Activated naive CD4-positive, alpha-beta T cell treated with anti-CD3 and anti-CD28 coated beads, Interleukin-2, amount 50 U/mL, for 24 hours (primary cell): ENCODE results near the gene CA12.
"Not testable (repeated sequence)": the region's sequence is repeated elsewhere in the genome, so short reads cannot be mapped to it uniquely, and the experiment has no call there.

ENCODE experiments used
- H3K27ac Mint-ChIP-seq: one replicate; pipeline ENCODE4 v1.8.0; 2021; ENCODE audit warnings: mild to moderate bottlenecking, mixed read lengths
- H3K27me3 Mint-ChIP-seq: one replicate; pipeline ENCODE4 v1.8.0; 2021; ENCODE audit warnings: mixed read lengths
- H3K36me3 Mint-ChIP-seq: one replicate; pipeline ENCODE4 v1.8.0; 2021; ENCODE audit warnings: mixed read lengths
- H3K4me1 Mint-ChIP-seq: one replicate; pipeline ENCODE4 v1.8.0; 2021; ENCODE audit warnings: mixed read lengths
- H3K4me3 Mint-ChIP-seq: one replicate; pipeline ENCODE4 v1.8.0; 2021; ENCODE audit warnings: mild to moderate bottlenecking, mixed read lengths
- H3K9me3 Mint-ChIP-seq: one replicate; pipeline ENCODE4 v1.8.0; 2021; ENCODE audit warnings: mixed read lengths

The CA12 gene

GRCh38 chr15:63324770-63325169 lies 56.9 kb downstream of the CA12 start:
- no peaks in the 10 kb centered on the region for H3K27me3 Mint-ChIP-seq
- H3K27ac Mint-ChIP-seq = no peak overlapping the region
- H3K9me3 Mint-ChIP-seq = no peaks in the 10 kb centered on the region
- H3K4me3 Mint-ChIP-seq = no peak overlapping the region
- no peaks in the 10 kb centered on the region for H3K4me1 Mint-ChIP-seq
- H3K36me3 Mint-ChIP-seq = no peaks in the 10 kb centered on the region

DNA sequence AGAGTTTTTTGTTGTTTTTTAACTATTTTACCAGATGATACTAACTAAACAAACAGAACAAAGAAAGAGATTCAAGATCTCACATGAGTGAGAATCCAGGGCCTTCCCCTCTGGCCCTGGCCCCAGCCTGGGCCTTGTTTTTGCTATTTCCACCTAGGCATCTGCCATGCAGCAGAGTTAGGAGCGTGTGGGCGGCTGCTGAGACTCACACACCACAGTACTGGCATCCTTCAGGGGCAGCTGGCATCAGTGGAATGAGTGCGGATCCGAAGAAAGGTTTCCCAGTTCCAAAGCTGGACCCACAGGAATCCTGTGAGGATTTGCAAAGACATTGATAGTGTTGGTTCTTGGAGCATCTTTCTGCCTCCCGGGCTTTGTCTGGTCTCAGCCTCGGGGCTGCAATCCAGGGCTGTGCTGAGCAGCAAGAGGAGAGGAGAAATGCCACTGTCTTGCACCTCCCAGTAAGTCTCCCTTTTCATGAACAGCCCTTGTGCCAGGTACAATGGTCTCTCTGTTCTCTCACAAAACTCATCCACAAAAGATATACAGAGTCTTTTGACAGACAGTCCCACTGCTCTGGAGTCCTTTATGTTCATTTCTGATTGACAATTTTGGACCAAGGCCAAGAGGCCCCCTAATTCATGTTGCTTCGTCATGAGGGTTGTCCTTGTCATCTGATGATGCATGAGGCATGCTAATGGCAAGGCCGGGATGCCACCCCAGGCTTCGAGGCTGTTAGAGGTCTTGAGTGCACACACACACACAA lies 57.7 kb downstream of the CA12 start:
- Mint-ChIP-seq H3K9me3 (no peaks in the 10 kb centered on the region), H3K4me1 (no peaks in the 10 kb centered on the region), H3K4me3 (no peak overlapping the region), H3K36me3 (no peaks in the 10 kb centered on the region), H3K27me3 (no peaks in the 10 kb centered on the region), H3K27ac (no peak overlapping the region)

- no peaks in the 10 kb centered on the region for H3K4me1 Mint-ChIP-seq
Measured at GRCh38 chr15:63322541-63322940, 59.1 kb downstream of the CA12 start.

DNA sequence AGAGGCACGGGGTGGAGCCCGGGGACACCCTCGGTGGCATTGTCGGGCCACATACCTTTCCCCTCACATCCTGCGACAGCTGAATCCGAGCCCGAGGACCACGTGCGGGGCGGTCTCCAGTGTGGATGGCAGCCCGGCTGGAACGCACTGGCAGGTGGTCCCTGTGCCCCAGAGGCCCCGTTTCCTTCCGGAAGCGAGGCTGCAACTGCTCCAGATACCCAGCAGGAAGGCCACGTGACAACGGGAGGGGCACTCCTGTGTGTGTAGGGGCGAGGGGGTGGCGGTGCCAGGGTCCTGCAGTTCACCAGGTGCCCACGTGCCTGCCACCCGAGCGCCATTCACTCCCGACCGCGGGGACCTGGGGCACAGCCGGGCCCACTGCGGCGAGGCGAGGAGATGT lies 60.2 kb downstream of the CA12 start:
- no peak overlapping the region for H3K4me3 Mint-ChIP-seq
- H3K9me3 Mint-ChIP-seq = no peaks in the 10 kb centered on the region
- H3K4me1 Mint-ChIP-seq = no peaks in the 10 kb centered on the region
- H3K27ac Mint-ChIP-seq = no peak overlapping the region
- H3K27me3 Mint-ChIP-seq = no peaks in the 10 kb centered on the region
- H3K36me3 Mint-ChIP-seq = no peaks in the 10 kb centered on the region

More at GRCh38 chr15:63322541-63322940, 59.1 kb downstream of the CA12 start:
- Mint-ChIP-seq H3K27ac (no peak overlapping the region), H3K36me3 (no peaks in the 10 kb centered on the region), H3K4me3 (no peak overlapping the region), H3K9me3 (no peaks in the 10 kb centered on the region), H3K27me3 (no peaks in the 10 kb centered on the region)

DNA sequence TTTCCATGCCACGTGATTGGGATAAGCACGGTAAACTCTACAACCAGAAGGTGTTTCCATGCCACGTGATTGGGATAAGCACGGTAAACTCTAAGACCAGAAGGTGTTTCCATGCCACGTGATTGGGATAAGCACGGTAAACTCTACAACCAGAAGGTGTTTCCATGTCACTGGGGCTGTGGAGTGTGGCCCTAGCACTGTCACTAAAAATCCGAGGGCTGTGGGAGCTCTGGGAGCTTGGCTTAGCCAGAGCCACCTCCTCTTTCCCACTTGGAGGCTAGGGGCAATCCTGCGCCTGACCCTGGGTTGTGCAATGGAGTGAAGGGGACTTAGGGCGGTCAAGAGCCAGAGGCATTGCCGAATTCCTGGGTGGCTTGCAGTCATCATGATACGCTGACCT lies 60.7 kb downstream of the CA12 start:
- not testable (repeated sequence) for H3K4me3 Mint-ChIP-seq, H3K9me3 Mint-ChIP-seq, H3K4me1 Mint-ChIP-seq, H3K36me3 Mint-ChIP-seq, H3K27me3 Mint-ChIP-seq, H3K27ac Mint-ChIP-seq

GRCh38 chr15:63320446-63320845 lies 61.2 kb downstream of the CA12 start:
- not testable (repeated sequence) for H3K27ac Mint-ChIP-seq, H3K27me3 Mint-ChIP-seq, H3K9me3 Mint-ChIP-seq, H3K4me3 Mint-ChIP-seq, H3K36me3 Mint-ChIP-seq, H3K4me1 Mint-ChIP-seq

DNA sequence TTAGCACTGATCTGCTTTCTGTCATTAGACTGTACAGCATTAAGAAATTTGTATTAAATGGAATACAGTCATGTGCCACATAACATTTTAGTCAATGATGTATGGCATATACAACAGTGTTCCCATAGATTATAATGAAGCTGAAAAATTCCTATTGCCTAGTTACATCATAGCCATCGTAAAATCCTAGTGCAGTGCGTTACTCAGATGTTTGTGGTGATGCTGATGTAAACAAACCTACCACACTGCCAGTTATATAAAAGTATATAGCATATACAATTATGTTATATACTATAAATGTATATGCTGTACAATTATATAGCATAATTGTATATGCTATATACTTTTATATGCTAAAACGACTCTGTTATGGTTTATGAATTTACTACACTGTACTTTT lies 62.6 kb downstream of the CA12 start:
- H3K4me3 Mint-ChIP-seq = no peak overlapping the region
- H3K4me1 Mint-ChIP-seq = no peaks in the 10 kb centered on the region
- H3K9me3 Mint-ChIP-seq = no peaks in the 10 kb centered on the region
- no peaks in the 10 kb centered on the region for H3K36me3 Mint-ChIP-seq
- H3K27me3 Mint-ChIP-seq = no peaks in the 10 kb centered on the region
- H3K27ac Mint-ChIP-seq = no peak overlapping the region

- Mint-ChIP-seq H3K36me3 (no peaks in the 10 kb centered on the region), H3K27ac (no peak overlapping the region), H3K4me1 (no peaks in the 10 kb centered on the region), H3K27me3 (no peaks in the 10 kb centered on the region), H3K9me3 (no peaks in the 10 kb centered on the region), H3K4me3 (no peak overlapping the region)
Measured at GRCh38 chr15:63318344-63318743, 63.3 kb downstream of the CA12 start.

DNA sequence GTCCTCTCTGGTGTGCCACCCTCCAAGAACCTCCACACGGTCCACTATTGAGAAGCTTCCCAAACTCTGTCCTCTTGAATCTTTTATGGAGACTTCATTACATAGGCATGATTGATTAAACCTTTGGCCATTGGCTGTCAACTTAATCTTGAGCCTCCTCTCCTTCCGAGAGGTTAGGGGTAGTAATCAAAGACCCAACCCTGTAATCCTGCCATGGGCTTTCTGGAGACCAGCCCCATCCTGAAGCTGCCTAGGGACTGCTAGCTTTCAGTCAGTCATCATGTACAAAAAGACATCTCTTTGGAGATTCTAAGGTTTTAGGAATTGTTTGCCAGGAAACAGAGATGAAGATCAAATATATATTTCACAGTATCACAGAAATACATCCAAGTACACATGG lies 67.2 kb downstream of the CA12 start:
- Mint-ChIP-seq H3K9me3 (no peaks in the 10 kb centered on the region), H3K27me3 (no peaks in the 10 kb centered on the region), H3K4me3 (no peak overlapping the region), H3K36me3 (peaks cover 4% of the 10 kb centered on the region), H3K27ac (no peak overlapping the region), H3K4me1 (no peaks in the 10 kb centered on the region)

- no peak overlapping the region for H3K4me3 Mint-ChIP-seq
- no peaks in the 10 kb centered on the region for H3K9me3 Mint-ChIP-seq
- no peaks in the 10 kb centered on the region for H3K27me3 Mint-ChIP-seq
- H3K36me3 Mint-ChIP-seq = peaks cover 4% of the 10 kb centered on the region
- no peaks in the 10 kb centered on the region for H3K4me1 Mint-ChIP-seq
- H3K27ac Mint-ChIP-seq = no peak overlapping the region
Measured at GRCh38 chr15:63313825-63314224, 67.8 kb downstream of the CA12 start.

GRCh38 chr15:63312286-63312685 lies 69.4 kb downstream of the CA12 start:
- no peak overlapping the region for H3K4me3 Mint-ChIP-seq
- no peak overlapping the region for H3K27ac Mint-ChIP-seq
- no peaks in the 10 kb centered on the region for H3K9me3 Mint-ChIP-seq
- no peaks in the 10 kb centered on the region for H3K27me3 Mint-ChIP-seq
- peaks cover 4% of the 10 kb centered on the region for H3K36me3 Mint-ChIP-seq
- H3K4me1 Mint-ChIP-seq = no peaks in the 10 kb centered on the region

GRCh38 chr15:63310646-63311045 lies 71.0 kb downstream of the CA12 start:
- Mint-ChIP-seq H3K27me3 (no peaks in the 10 kb centered on the region), H3K9me3 (no peaks in the 10 kb centered on the region), H3K27ac (no peak overlapping the region), H3K4me1 (no peaks in the 10 kb centered on the region), H3K4me3 (no peak overlapping the region), H3K36me3 (peaks cover 4% of the 10 kb centered on the region)

GRCh38 chr15:63308947-63309346 lies 72.7 kb downstream of the CA12 start:
- Mint-ChIP-seq H3K4me1 (no peaks in the 10 kb centered on the region), H3K27ac (no peak overlapping the region), H3K27me3 (no peaks in the 10 kb centered on the region), H3K4me3 (no peak overlapping the region), H3K36me3 (peaks cover 4% of the 10 kb centered on the region), H3K9me3 (no peaks in the 10 kb centered on the region)

DNA sequence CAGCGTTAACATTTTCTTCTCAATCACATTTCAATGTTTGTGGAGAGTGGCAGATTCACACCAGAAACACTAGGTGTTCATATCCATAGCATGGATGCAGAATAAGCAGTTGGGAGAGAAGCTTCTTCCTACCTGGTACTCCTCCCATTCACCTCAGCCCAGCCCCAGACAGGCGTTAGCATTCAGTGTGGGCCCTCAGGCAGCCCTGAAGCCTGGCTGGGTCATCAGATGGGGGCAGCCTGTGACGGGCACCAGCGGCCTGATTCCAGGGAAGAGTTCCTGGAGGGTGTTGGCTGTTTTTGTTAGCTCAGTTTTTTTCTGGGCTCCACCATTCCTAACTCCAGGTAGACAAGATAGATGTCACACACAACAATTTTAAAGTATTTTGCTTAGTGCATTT lies 73.2 kb downstream of the CA12 start:
- no peaks in the 10 kb centered on the region for H3K9me3 Mint-ChIP-seq
- no peak overlapping the region for H3K27ac Mint-ChIP-seq
- H3K4me1 Mint-ChIP-seq = no peaks in the 10 kb centered on the region
- no peak overlapping the region for H3K4me3 Mint-ChIP-seq
- H3K27me3 Mint-ChIP-seq = no peaks in the 10 kb centered on the region
- H3K36me3 Mint-ChIP-seq = peaks cover 4% of the 10 kb centered on the region

GRCh38 chr15:63306492-63307073 lies 75.1 kb downstream of the CA12 start:
- Mint-ChIP-seq H3K27ac (no peak overlapping the region), H3K36me3 (peaks cover 11% of the 10 kb centered on the region), H3K4me1 (no peaks in the 10 kb centered on the region), H3K4me3 (no peak overlapping the region), H3K9me3 (no peaks in the 10 kb centered on the region), H3K27me3 (no peaks in the 10 kb centered on the region)

DNA sequence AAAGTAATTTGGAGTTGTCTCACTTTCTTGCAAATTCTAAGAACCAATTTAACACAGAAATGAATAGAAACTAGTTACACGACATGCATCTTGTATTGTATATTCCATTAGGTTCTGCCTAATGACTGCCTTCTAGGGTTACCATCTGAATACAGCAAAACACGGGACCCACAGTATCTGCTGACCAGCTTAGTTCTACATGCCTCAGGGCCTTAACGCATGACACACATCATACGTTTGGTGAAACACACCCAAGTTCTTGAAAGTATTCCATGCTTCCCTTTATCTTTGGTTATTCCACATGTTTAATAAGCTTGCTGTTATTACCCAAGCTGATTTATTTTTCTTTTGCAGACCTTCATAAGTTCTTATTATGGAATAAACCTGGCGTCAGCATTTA lies 76.4 kb downstream of the CA12 start:
- H3K4me3 Mint-ChIP-seq = no peak overlapping the region
- H3K9me3 Mint-ChIP-seq = no peaks in the 10 kb centered on the region
- H3K27ac Mint-ChIP-seq = no peak overlapping the region
- no peaks in the 10 kb centered on the region for H3K4me1 Mint-ChIP-seq
- peaks cover 11% of the 10 kb centered on the region for H3K36me3 Mint-ChIP-seq
- no peaks in the 10 kb centered on the region for H3K27me3 Mint-ChIP-seq

- Mint-ChIP-seq H3K4me1 (peaks cover 4% of the 10 kb centered on the region), H3K36me3 (peaks cover 24% of the 10 kb centered on the region), H3K4me3 (no peak overlapping the region), H3K27me3 (no peaks in the 10 kb centered on the region), H3K27ac (no peak overlapping the region), H3K9me3 (no peaks in the 10 kb centered on the region)
Measured at GRCh38 chr15:63301088-63301487, 80.6 kb downstream of the CA12 start.
